Loucy (cell line): ENCODE results near the gene PEG3.

ENCODE experiments used
- H2AFZ ChIP-seq: fragments of 200-600 bp; sonication (generic); 2 replicates; pipeline ENCODE4 v1.6.0; 2016; ENCODE audit warnings: antibody characterized with exemption, mild to moderate bottlenecking, low read length, moderate library complexity
- H3F3A ChIP-seq: fragments of 200-600 bp; 2 replicates; pipeline ENCODE4 v1.6.0; 2016; ENCODE audit warnings: antibody characterized with exemption, low read depth, mild to moderate bottlenecking
- H3K27me3 ChIP-seq: fragments of 200-600 bp; sonication (generic); 2 replicates; pipeline ENCODE4 v1.6.1; 2014; ENCODE audit warnings: low read length, mild to moderate bottlenecking; ENCODE audit not compliant: insufficient read depth, poor library complexity, severe bottlenecking
- H3K36me3 ChIP-seq: fragments of 200-600 bp; sonication (generic); 2 replicates; pipeline ENCODE4 v1.6.1; 2016; ENCODE audit warnings: low read length; ENCODE audit not compliant: insufficient read depth
- H3K4me1 ChIP-seq: fragments of 200-600 bp; sonication (generic); 2 replicates; pipeline ENCODE4 v1.5.1; 2014; ENCODE audit warnings: low read length, mild to moderate bottlenecking; ENCODE audit not compliant: insufficient read depth, poor library complexity, severe bottlenecking
- H3K4me2 ChIP-seq: fragments of 200-600 bp; sonication (generic); 2 replicates; pipeline ENCODE4 v1.6.0; 2014; ENCODE audit warnings: antibody characterized with exemption, low read length, low read depth, mild to moderate bottlenecking; ENCODE audit not compliant: poor library complexity, severe bottlenecking
- H3K4me3 ChIP-seq: fragments of 200-600 bp; sonication (generic); 2 replicates; pipeline ENCODE4 v1.5.1; 2014; ENCODE audit warnings: low read length, mild to moderate bottlenecking, mixed read lengths; ENCODE audit not compliant: poor library complexity, severe bottlenecking
- H3K79me2 ChIP-seq: fragments of 200-600 bp; sonication (generic); 2 replicates; pipeline ENCODE4 v1.6.1; 2014; ENCODE audit warnings: low read length; ENCODE audit not compliant: insufficient read depth
- H3K9ac ChIP-seq: fragments of 200-600 bp; sonication (generic); 2 replicates; pipeline ENCODE4 v1.6.0; 2014; ENCODE audit warnings: mild to moderate bottlenecking, low read depth, low read length, moderate library complexity; ENCODE audit not compliant: poor library complexity, severe bottlenecking
- H3K9me2 ChIP-seq: fragments of 200-600 bp; sonication (generic); replicated peaks from 2 replicates; pipeline ENCODE4 v1.6.1; 2016; ENCODE audit warnings: low read depth, low read length, mixed read lengths
- H3K9me3 ChIP-seq: fragments of 200-600 bp; sonication (generic); 2 replicates; pipeline ENCODE4 v1.6.1; 2014; ENCODE audit warnings: mild to moderate bottlenecking, antibody characterized with exemption, low read length, low read depth; ENCODE audit not compliant: insufficient read depth
- H4K20me1 ChIP-seq: fragments of 200-600 bp; sonication (generic); 2 replicates; pipeline ENCODE4 v1.6.0; 2014; ENCODE audit warnings: antibody characterized with exemption, low read length, mild to moderate bottlenecking; ENCODE audit not compliant: insufficient read depth, poor library complexity, severe bottlenecking
- EZH2phosphoT487 ChIP-seq: fragments of 200-600 bp; IDR thresholded peaks from 2 replicates; pipeline ENCODE4 v1.6.1; 2018; ENCODE audit warnings: antibody characterized with exemption, mild to moderate bottlenecking, moderate library complexity, borderline replicate concordance
- TF ChIP-seq, protein P1 (sequence below): fragments of 200-600 bp; sonication (generic); conservative IDR thresholded peaks from 2 replicates; pipeline ENCODE4 v1.5.1; 2014; ENCODE audit warnings: mild to moderate bottlenecking, antibody characterized with exemption, low read length

The PEG3 gene

DNA sequence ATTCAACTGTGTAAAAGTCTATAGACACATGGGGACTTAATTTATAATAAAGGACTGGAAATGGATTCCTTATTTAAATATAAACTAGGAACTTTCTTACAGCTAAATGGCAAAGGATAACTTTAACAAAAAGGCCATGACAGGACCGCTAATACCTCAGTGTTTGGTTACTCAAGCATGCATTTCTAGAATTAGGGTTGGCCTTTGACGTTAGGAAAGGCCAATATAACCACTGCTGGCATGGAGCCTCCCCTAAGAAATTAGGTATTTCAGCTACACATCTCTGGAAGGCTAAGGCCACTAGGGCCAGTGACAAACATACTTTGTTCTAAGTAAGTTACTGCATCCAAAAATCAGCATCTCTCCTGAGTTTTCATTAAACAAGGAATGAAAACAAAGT, 9.3 kb downstream of the PEG3 start:
- Histone ChIP-seq H3K4me3 (no peak overlapping the region), H3F3A (no peaks in the 10 kb centered on the region), H3K4me1 (no peaks in the 10 kb centered on the region), H3K36me3 (no peaks in the 10 kb centered on the region), H2AFZ (no peak overlapping the region), H3K9me3 (peaks cover 7% of the 10 kb centered on the region; the same call in 1 of the 2 replicates), H3K9me2 (no peaks in the 10 kb centered on the region), H4K20me1 (no peaks in the 10 kb centered on the region), H3K27me3 (no peaks in the 10 kb centered on the region), H3K4me2 (no peak overlapping the region), H3K79me2 (no peaks in the 10 kb centered on the region), H3K9ac (no peak overlapping the region)
- TF ChIP-seq, protein P1, sequence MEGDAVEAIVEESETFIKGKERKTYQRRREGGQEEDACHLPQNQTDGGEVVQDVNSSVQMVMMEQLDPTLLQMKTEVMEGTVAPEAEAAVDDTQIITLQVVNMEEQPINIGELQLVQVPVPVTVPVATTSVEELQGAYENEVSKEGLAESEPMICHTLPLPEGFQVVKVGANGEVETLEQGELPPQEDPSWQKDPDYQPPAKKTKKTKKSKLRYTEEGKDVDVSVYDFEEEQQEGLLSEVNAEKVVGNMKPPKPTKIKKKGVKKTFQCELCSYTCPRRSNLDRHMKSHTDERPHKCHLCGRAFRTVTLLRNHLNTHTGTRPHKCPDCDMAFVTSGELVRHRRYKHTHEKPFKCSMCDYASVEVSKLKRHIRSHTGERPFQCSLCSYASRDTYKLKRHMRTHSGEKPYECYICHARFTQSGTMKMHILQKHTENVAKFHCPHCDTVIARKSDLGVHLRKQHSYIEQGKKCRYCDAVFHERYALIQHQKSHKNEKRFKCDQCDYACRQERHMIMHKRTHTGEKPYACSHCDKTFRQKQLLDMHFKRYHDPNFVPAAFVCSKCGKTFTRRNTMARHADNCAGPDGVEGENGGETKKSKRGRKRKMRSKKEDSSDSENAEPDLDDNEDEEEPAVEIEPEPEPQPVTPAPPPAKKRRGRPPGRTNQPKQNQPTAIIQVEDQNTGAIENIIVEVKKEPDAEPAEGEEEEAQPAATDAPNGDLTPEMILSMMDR = no peak
- no peak for TF ChIP-seq EZH2phosphoT487

GRCh38 chr19:56829596-56829995, 10.9 kb downstream of the PEG3 start:
- H4K20me1 ChIP-seq = no peaks in the 10 kb centered on the region
- H3K4me2 ChIP-seq = no peak overlapping the region
- H3F3A ChIP-seq = no peaks in the 10 kb centered on the region
- no peaks in the 10 kb centered on the region for H3K79me2 ChIP-seq
- no peaks in the 10 kb centered on the region for H3K36me3 ChIP-seq
- H2AFZ ChIP-seq = no peak overlapping the region
- no peak for TF ChIP-seq EZH2phosphoT487
- TF ChIP-seq, protein P1 = no peak
- no peaks in the 10 kb centered on the region for H3K27me3 ChIP-seq
- H3K4me1 ChIP-seq = no peaks in the 10 kb centered on the region
- no peak overlapping the region for H3K4me3 ChIP-seq
- H3K9ac ChIP-seq = no peak overlapping the region
- H3K9me3 ChIP-seq = peaks cover 7% of the 10 kb centered on the region; the same call in 1 of the 2 replicates
- H3K9me2 ChIP-seq = no peaks in the 10 kb centered on the region

DNA sequence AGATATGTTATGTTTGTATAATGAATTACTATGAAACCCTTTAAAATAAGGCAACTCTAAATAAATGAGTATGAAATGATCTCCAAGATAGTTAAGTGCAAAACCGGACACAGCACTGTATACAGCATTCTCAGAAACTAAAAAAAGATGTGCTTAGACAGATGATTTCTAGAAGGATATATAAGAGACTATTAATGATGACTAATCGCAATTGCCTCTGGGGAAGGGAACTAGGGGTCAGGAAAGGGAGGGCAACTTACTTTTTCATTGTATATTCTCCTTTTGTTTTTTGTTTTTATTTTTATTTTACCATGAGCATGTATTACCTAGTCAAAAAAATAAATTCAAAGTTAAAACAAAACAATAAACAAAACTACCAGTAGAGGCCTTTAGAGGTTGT, 12.8 kb downstream of the PEG3 start:
- Histone ChIP-seq H3K9me2 (no peaks in the 10 kb centered on the region), H3K36me3 (no peaks in the 10 kb centered on the region), H4K20me1 (no peaks in the 10 kb centered on the region), H3K4me2 (no peak overlapping the region), H3K9ac (no peak overlapping the region), H3F3A (no peaks in the 10 kb centered on the region), H3K79me2 (no peaks in the 10 kb centered on the region), H2AFZ (no peak overlapping the region), H3K27me3 (no peaks in the 10 kb centered on the region), H3K4me1 (no peaks in the 10 kb centered on the region), H3K4me3 (no peak overlapping the region), H3K9me3 (no peaks in the 10 kb centered on the region; the same call in 1 of the 2 replicates)
- no peak for TF ChIP-seq EZH2phosphoT487
- TF ChIP-seq, protein P1 = no peak
